GM12864 (cell line): ENCODE measurements around the gene GYPC.

ENCODE experiments used
- DNase-seq: peaks from one replicate; pipeline ENCODE4 v3.0.0-alpha.2; 2011; ENCODE audit warnings: low read depth
- H3K4me3 ChIP-seq: 2 replicates; pipeline ENCODE4 v1.5.1; 2011; ENCODE audit warnings: mild to moderate bottlenecking, low read depth, low read length, control low read depth
- TF ChIP-seq, protein P1 (sequence below): IDR thresholded peaks from 2 replicates; pipeline ENCODE4 v1.5.1; 2011; ENCODE audit warnings: low read depth, mild to moderate bottlenecking, moderate library complexity, low read length, control low read depth, inconsistent platforms; ENCODE audit errors: missing control alignments

Gene GYPC, protein sequence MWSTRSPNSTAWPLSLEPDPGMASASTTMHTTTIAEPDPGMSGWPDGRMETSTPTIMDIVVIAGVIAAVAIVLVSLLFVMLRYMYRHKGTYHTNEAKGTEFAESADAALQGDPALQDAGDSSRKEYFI

DNA sequence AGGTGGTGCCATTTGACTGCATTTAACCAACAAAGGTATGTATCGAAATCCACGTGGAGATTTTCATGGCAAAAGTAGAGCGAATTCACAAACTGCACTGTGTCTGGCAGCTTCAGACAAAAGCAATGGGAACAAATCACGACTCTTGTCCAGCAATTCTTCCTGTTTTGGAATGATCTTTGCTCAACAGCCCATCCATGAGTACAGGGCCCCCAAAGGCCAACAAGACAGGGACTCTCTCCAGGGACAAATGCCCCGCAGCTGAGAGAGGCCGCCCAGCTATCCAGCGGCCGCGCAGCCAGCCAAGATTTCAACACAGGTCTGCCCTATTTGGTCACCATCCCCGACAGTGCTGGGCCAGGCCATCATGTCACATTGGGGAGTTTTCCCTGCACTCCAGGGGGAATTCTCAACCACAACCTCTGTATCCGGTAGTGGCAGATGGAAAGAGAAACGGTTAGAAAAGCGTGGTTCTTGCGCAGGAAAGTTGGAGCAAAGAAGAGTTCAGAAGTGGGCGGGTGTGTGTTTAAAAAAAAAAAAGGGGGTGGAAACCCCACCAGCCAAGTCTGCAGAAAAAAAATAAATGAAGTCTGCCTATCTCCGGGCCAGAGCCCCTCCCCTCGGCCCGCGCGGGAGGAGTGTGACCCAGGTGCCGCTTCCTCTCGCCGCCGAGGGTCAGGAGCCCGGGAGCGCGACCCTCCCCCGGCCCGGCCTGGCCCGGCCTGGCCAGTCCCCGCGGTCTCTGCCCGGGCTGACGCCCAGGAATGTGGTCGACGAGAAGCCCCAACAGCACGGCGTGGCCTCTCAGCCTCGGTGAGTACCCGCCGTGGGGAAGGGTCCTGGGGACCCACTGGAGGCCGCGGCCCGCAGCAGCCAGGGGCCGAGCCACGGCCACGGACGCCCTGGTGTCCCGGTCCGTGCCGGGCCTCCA is at the start of gene GYPC:
Gene GYPC (plus strand): TSS at position 659 of the 931 bp plus-strand sequence. CDS start 106 bp downstream, at position 765.
- TF ChIP-seq, protein P1, sequence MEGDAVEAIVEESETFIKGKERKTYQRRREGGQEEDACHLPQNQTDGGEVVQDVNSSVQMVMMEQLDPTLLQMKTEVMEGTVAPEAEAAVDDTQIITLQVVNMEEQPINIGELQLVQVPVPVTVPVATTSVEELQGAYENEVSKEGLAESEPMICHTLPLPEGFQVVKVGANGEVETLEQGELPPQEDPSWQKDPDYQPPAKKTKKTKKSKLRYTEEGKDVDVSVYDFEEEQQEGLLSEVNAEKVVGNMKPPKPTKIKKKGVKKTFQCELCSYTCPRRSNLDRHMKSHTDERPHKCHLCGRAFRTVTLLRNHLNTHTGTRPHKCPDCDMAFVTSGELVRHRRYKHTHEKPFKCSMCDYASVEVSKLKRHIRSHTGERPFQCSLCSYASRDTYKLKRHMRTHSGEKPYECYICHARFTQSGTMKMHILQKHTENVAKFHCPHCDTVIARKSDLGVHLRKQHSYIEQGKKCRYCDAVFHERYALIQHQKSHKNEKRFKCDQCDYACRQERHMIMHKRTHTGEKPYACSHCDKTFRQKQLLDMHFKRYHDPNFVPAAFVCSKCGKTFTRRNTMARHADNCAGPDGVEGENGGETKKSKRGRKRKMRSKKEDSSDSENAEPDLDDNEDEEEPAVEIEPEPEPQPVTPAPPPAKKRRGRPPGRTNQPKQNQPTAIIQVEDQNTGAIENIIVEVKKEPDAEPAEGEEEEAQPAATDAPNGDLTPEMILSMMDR: no peak
- no peak for DNase-seq
- peak within 1 kb of the TSS; percentile 80 for H3K4me3 ChIP-seq

DNA sequence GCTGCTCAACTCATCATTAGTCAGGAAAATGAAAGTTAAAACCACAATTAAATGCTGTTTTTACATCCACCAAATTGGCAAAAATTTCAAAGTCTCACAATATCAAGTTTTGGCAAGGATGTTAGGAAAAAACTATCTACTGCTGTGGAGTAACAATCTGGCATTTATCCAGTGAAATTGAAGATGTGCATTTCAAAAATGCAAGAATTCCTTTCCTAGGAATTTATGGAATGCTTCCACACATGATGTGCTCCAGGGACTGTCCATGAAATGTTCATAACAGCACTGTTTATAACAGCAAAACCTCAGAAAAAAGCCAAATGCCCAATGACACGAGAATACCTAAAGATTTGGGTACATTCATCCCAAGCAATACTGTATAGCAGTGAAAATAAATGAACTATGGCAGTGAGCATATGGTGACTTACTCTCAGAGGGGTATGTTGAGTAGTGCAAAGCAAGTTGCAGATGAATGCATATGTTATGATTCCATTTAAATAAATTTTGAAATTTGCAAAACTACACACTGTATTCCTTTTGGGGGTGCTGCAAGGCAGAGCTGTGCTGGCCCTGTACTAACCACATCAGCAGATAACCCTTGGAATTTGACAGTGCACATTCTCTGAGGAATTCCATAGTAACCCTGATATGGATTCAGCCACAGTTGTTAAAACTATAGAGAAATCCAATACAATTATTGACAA is 41.3 kb upstream of the GYPC start:
- no peak overlapping the region for H3K4me3 ChIP-seq
- no peak for DNase-seq
- TF ChIP-seq, protein P1: no peak

DNA sequence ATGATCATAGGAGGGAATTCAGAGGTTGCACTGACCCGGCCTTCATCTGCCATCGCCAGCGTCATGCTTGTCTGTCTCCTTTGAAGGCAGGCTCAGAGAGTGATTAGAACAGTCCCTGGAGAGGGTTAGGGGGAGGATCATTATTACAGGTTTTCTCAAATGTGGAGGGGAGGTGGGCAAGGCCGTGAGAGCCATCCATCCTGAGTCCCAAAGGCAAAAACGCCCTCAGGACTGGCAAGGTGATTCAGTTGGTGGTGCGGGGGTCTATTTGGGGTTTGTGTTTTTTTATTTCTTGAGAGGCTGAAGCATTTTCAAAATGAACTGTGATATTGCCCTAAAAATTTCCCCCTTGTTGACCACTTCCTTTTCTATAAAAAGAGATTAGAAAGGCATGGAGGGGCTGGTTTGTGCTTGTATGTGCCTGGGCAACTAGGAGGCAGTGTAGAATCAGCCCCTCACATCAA is 39.3 kb upstream of the GYPC start:
- TF ChIP-seq, protein P1: no peak
- no peak for DNase-seq
- no peak overlapping the region for H3K4me3 ChIP-seq

DNA sequence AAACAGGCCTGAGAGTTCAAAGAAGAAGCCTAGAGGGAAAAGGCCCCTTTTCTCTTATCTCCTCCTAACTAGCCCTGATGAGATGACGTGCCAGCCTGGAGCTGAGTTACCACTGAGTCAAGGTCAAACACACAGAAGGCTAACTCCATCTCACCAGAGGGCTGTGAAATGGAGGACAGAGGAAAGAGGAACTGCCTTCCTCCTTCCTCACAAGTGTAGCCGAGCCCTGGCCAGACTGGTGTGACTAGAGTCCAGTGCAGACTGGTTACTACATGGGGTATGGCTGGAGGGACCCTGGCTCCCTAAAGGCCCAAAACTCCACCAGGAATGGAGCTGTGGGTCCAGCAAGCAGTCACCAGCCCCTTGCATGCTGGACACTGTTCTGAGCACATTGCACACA is 35.7 kb upstream of the GYPC start:
- no peak for DNase-seq
- TF ChIP-seq, protein P1: no peak

DNA sequence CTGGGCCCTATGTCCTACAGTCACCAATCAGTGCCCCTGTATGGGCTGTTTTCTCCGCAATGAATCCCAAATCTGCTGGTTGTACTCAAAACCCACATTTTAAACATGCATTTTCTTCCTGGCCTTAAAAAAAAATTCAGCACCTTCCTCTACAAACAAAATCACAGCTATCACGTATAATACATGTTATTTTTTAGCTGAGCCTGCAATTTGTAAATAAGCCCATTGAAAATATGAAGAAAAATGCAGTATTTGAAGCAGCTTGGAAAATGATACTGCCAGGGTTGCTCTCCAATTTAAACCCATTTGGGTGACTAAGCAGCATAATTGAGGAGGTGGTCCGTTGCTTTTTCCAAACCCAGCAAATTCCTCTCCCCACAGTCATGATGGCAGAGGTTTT is 33.0 kb upstream of the GYPC start:
- DNase-seq: no peak
- no peak overlapping the region for H3K4me3 ChIP-seq
- TF ChIP-seq, protein P1: no peak

More for the DNA sequence above, 35.7 kb upstream of the GYPC start:
- no peak overlapping the region for H3K4me3 ChIP-seq

DNA sequence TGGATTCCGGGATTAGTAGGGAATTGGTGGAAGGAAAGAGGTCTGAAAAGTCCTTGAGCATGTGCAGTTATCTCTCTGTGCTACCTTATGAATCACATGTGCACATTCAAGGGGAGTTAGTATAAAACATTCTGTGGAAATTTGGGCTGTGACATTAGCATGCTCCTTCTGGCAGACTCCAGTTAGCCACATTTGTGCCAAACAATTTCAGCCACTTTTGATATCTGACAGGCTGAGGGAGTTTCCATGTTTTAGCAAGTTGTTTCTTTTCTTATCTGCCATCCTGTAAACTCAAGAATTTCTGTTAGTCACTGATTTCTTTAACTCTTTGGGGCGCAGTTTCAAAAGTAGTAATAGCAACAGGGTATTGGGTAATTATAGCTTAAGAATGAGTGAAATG is 28.3 kb upstream of the GYPC start:
- TF ChIP-seq, protein P1: no peak
- H3K4me3 ChIP-seq: no peak overlapping the region
- no peak for DNase-seq
